Peyer's patch (tissue), 4 donors: ENCODE results near the gene LMF2.

ENCODE experiments used
- POLR2A ChIP-seq, 2 donors: fragments of 450-650 bp; IDR thresholded peaks; one replicate each; pipeline ENCODE4 v1.5.1; 2017; ENCODE audit warnings: antibody characterized with exemption in 2 of 2, mild to moderate bottlenecking in 2 of 2, moderate library complexity in 2 of 2
- TF ChIP-seq, protein P1 (sequence below), 6 experiments: fragments of 450-650 bp in 4 of 6; fragments of 200-600 bp in 2 of 6; sonication (generic) in 1 of 6; IDR thresholded peaks; one replicate each; pipeline ENCODE4 v1.5.1; 2017 to 2019; ENCODE audit warnings: antibody characterized with exemption in 6 of 6, mild to moderate bottlenecking in 3 of 6, moderate library complexity in 1 of 6

GRCh38 chr22:50542416-50542927, 35.0 kb upstream of the LMF2 start:
- TF ChIP-seq POLR2A (IDR thresholded peaks at IDR 0.05), result no peak
- TF ChIP-seq, protein P1, sequence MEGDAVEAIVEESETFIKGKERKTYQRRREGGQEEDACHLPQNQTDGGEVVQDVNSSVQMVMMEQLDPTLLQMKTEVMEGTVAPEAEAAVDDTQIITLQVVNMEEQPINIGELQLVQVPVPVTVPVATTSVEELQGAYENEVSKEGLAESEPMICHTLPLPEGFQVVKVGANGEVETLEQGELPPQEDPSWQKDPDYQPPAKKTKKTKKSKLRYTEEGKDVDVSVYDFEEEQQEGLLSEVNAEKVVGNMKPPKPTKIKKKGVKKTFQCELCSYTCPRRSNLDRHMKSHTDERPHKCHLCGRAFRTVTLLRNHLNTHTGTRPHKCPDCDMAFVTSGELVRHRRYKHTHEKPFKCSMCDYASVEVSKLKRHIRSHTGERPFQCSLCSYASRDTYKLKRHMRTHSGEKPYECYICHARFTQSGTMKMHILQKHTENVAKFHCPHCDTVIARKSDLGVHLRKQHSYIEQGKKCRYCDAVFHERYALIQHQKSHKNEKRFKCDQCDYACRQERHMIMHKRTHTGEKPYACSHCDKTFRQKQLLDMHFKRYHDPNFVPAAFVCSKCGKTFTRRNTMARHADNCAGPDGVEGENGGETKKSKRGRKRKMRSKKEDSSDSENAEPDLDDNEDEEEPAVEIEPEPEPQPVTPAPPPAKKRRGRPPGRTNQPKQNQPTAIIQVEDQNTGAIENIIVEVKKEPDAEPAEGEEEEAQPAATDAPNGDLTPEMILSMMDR (IDR thresholded peaks at IDR 0.05), result peak in 1 of 6 experiments; percentile 13
